Hepatocyte (in vitro differentiated cells): ENCODE measurements around the gene VPS37C. TPM values are rescaled to one million over a fixed set of nuclear protein-coding genes. Genes with fewer than 3 reads are reported as not detected.

ENCODE experiments used
- DNase-seq: peaks from one replicate; pipeline ENCODE4 v3.0.0-alpha.2; 2016; ENCODE audit warnings: low spot score
- H2AFZ ChIP-seq: fragments of 200-600 bp; sonication (generic); 2 replicates; pipeline ENCODE4 v1.6.0; 2016; ENCODE audit warnings: antibody characterized with exemption, mild to moderate bottlenecking
- H3K27ac ChIP-seq: fragments of 200-600 bp; sonication (generic); 2 replicates; pipeline ENCODE4 v1.5.1; 2016; ENCODE audit warnings: mild to moderate bottlenecking
- H3K27me3 ChIP-seq: fragments of 200-600 bp; sonication (generic); 2 replicates; pipeline ENCODE4 v1.6.1; 2016
- H3K36me3 ChIP-seq: fragments of 200-600 bp; sonication (generic); replicated peaks from 2 replicates; pipeline ENCODE4 v1.5.1; 2016; ENCODE audit warnings: low read depth; ENCODE audit not compliant: insufficient read depth
- H3K4me1 ChIP-seq: fragments of 200-600 bp; sonication (generic); 2 replicates; pipeline ENCODE4 v1.5.1; 2016; ENCODE audit warnings: mild to moderate bottlenecking, moderate library complexity; ENCODE audit not compliant: insufficient read depth
- H3K4me2 ChIP-seq: fragments of 200-600 bp; sonication (generic); 2 replicates; pipeline ENCODE4 v1.6.0; 2016
- H3K4me3 ChIP-seq: fragments of 200-600 bp; sonication (generic); 2 replicates; pipeline ENCODE4 v1.5.1; 2016; ENCODE audit warnings: mild to moderate bottlenecking
- H3K79me2 ChIP-seq: fragments of 200-600 bp; sonication (generic); 2 replicates; pipeline ENCODE4 v1.6.0; 2017; ENCODE audit warnings: mild to moderate bottlenecking
- H3K9me2 ChIP-seq: fragments of 200-600 bp; sonication (generic); replicated peaks from 2 replicates; pipeline ENCODE4 v1.6.0; 2017; ENCODE audit warnings: mild to moderate bottlenecking; ENCODE audit not compliant: insufficient read depth
- H3K9me3 ChIP-seq: fragments of 200-600 bp; sonication (generic); 2 replicates; pipeline ENCODE4 v1.5.1; 2016; ENCODE audit warnings: low read depth, mild to moderate bottlenecking
- H4K20me1 ChIP-seq: fragments of 200-600 bp; sonication (generic); 2 replicates; pipeline ENCODE4 v1.6.0; 2016; ENCODE audit warnings: mild to moderate bottlenecking; ENCODE audit not compliant: insufficient read depth, poor library complexity, severe bottlenecking
- CTCF ChIP-seq: fragments of 200-600 bp; sonication (generic); IDR thresholded peaks from 2 replicates; pipeline ENCODE4 v1.5.1; 2016; ENCODE audit warnings: antibody characterized with exemption, mild to moderate bottlenecking; ENCODE audit not compliant: poor library complexity
- EZH2 ChIP-seq: fragments of 200-600 bp; sonication (generic); IDR thresholded peaks from 2 replicates; pipeline ENCODE4 v1.6.1; 2016; ENCODE audit warnings: antibody characterized with exemption, mild to moderate bottlenecking, borderline replicate concordance
- EZH2phosphoT487 ChIP-seq: fragments of 200-600 bp; sonication (generic); IDR thresholded peaks from one replicate; pipeline ENCODE4 v1.6.1; 2018; ENCODE audit warnings: antibody characterized with exemption, mild to moderate bottlenecking, low read depth, moderate library complexity; ENCODE audit not compliant: unreplicated experiment, severe bottlenecking
- WGBS: methylation state at CpG from one replicate; pipeline ENCODE4 v1.1.6; 2016; ENCODE audit warnings: low lambda C conversion rate; ENCODE audit errors: missing lambda C conversion rate; 5-methylcytosine and 5-hydroxymethylcytosine counted together
- polyA plus RNA-seq: library from polyadenylated mRNA; unstranded; fragments of >200 nt; fragmentation: Nextera tagmentation; extraction: Ambion mirVana; gene quantifications from 2 replicates; pipeline ENCODE4 v1.2.1, GENCODE V29; 2016
- total RNA-seq: library from RNA; depleted of rRNA; stranded (reverse); fragments of >200 nt; gene quantifications from 2 replicates; pipeline ENCODE4 v1.2.3, GENCODE V29; 2014

The VPS37C gene
- total and polyA plus RNA-seq, 2 experiments from 2014 or later = 17.0 to 26.6 TPM

DNA sequence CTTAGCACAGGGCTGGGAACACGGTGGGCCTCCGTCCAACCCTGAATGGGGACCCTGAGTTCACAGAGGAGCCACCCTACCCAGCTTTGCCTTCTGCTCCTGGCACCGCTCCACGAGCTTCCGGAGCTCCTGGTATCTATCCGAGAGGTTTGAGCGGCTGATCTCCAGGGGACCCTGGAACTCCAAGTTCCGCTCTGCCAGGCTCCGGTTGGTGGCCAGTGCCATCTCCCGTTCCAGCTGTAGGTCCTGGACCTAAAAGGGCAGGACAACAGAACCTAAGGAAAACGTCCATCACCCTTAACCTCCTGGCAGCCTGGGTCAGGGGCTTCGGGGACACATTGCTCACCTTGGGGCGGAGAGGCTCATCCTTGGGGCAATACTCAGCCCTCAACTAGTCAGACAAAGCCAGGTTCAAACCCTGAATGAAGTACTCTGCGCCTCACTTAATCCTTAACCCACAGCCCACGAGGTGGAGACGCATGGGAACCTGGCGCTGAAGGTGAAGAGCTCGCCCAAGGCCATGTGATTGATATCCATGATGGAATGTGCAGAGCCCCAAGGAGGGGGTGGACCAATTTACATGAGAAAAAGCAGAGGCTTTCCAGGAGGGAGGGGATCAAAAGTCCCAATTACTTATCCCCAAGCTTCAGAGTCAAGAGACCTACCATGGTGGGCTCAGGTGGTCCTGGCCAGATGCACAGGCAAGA, 27.1 kb downstream of the VPS37C start:
- no peak for DNase-seq
- no peak overlapping the region for H3K4me2 ChIP-seq
- no peaks in the 10 kb centered on the region for H3K27me3 ChIP-seq
- WGBS = 91% methylated on average over 18 of the region's 18 CpGs
- no peak overlapping the region for H3K4me3 ChIP-seq
- H3K27ac ChIP-seq = no peak overlapping the region
- peaks cover 27% of the 10 kb centered on the region for H3K79me2 ChIP-seq
- peaks cover 9% of the 10 kb centered on the region for H3K4me1 ChIP-seq
- H3K9me3 ChIP-seq = no peaks in the 10 kb centered on the region
- H3K36me3 ChIP-seq = no peaks in the 10 kb centered on the region
- H3K9me2 ChIP-seq = no peaks in the 10 kb centered on the region
- TF ChIP-seq EZH2phosphoT487 (no peak), EZH2 (no peak), CTCF (no peak)
- H2AFZ ChIP-seq = no peak overlapping the region
- H4K20me1 ChIP-seq = peaks cover 6% of the 10 kb centered on the region

DNA sequence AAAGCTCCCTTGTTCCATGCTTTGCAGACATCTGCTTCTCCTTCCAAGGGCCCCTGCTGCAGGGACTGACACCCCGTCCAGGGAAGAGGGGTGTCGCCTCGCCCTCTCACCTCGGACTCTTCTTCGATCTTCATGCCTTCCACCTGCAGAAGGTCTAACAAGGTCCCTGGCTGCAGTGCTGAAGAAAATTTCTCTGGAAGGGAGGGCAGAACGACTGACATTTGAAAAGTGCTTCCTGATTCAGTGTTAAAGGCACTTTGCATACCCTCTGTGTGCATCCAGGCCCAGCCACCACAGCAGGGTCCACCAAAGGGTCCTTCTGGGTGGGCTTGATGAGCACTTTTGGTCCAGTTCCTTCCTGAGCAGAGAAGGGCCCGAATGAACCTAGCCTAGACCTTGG, 28.1 kb downstream of the VPS37C start:
- Histone ChIP-seq H3K27me3 (no peaks in the 10 kb centered on the region), H3K4me2 (no peak overlapping the region), H3K4me1 (peaks cover 9% of the 10 kb centered on the region), H3K4me3 (no peak overlapping the region), H3K9me3 (no peaks in the 10 kb centered on the region), H3K36me3 (no peaks in the 10 kb centered on the region), H3K79me2 (peaks cover 20% of the 10 kb centered on the region), H2AFZ (no peak overlapping the region), H4K20me1 (no peaks in the 10 kb centered on the region), H3K9me2 (no peaks in the 10 kb centered on the region), H3K27ac (no peak overlapping the region)
- 98% methylated on average over 7 of the region's 7 CpGs for WGBS
- no peak for DNase-seq
- TF ChIP-seq EZH2 (no peak), EZH2phosphoT487 (no peak), CTCF (no peak)

- Histone ChIP-seq H3K4me3 (no peak overlapping the region), H3K9me2 (no peaks in the 10 kb centered on the region), H3K79me2 (peaks cover 15% of the 10 kb centered on the region), H2AFZ (no peak overlapping the region), H4K20me1 (no peaks in the 10 kb centered on the region), H3K4me2 (no peak overlapping the region), H3K27ac (no peak overlapping the region), H3K9me3 (no peaks in the 10 kb centered on the region), H3K4me1 (peaks cover 9% of the 10 kb centered on the region), H3K36me3 (no peaks in the 10 kb centered on the region), H3K27me3 (no peaks in the 10 kb centered on the region)
- WGBS = 92% methylated on average over 5 of the region's 5 CpGs
- TF ChIP-seq EZH2phosphoT487 (no peak), EZH2 (no peak), CTCF (no peak)
- no peak for DNase-seq
Observed at GRCh38 chr11:61132646-61133045, 28.6 kb downstream of the VPS37C start.
